Nephron (organoid): ENCODE measurements around the gene HS3ST3B1.

Experiments used
- H3K27ac Mint-ChIP-seq, 3 experiments: 2 replicates each; pipeline ENCODE4 v1.8.0; 2020; ENCODE audit warnings: mixed read lengths in 3 of 3, mild to moderate bottlenecking in 2 of 3, moderate library complexity in 1 of 3
- H3K27me3 Mint-ChIP-seq: 2 replicates; pipeline ENCODE4 v1.8.0; 2021; ENCODE audit warnings: low read depth, mild to moderate bottlenecking, moderate library complexity, mixed read lengths
- H3K36me3 Mint-ChIP-seq: 2 replicates; pipeline ENCODE4 v1.8.0; 2020; ENCODE audit warnings: low read depth, mixed read lengths
- H3K4me1 Mint-ChIP-seq: 2 replicates; pipeline ENCODE4 v1.8.0; 2020; ENCODE audit warnings: mixed read lengths
- H3K4me3 Mint-ChIP-seq, 3 experiments: 2 replicates each; pipeline ENCODE4 v1.8.0; 2020; ENCODE audit warnings: mild to moderate bottlenecking in 3 of 3, mixed read lengths in 3 of 3, moderate library complexity in 2 of 3
- H3K9me3 Mint-ChIP-seq: 2 replicates; pipeline ENCODE4 v1.8.0; 2020; ENCODE audit warnings: mixed read lengths
- CTCF ChIP-seq, 3 experiments: fragments of 200-600 bp; sonication (generic); IDR thresholded peaks; one replicate each; pipeline ENCODE4 v1.5.0; 2021; ENCODE audit warnings: antibody characterized with exemption in 3 of 3; ENCODE audit not compliant: unreplicated experiment in 3 of 3

The HS3ST3B1 gene

GRCh38 chr17:14311981-14312380 is 11.1 kb downstream of the HS3ST3B1 start:
- Mint-ChIP-seq H3K27me3 (peaks cover 58% of the 10 kb centered on the region), H3K36me3 (peaks cover 25% of the 10 kb centered on the region), H3K4me1 (peaks cover 29% of the 10 kb centered on the region), H3K9me3 (no peaks in the 10 kb centered on the region), H3K27ac (no peak overlapping the region), H3K4me3 (no peak overlapping the region)
- no peak for TF ChIP-seq CTCF (IDR thresholded peaks at IDR 0.05; ENCODE audit: unreplicated experiment in 3 of 3)

- TF ChIP-seq CTCF (IDR thresholded peaks at IDR 0.05; ENCODE audit: unreplicated experiment in 3 of 3) = no peak
- Mint-ChIP-seq H3K9me3 (no peaks in the 10 kb centered on the region), H3K4me3 (peak overlapping the region in 1 of 3 experiments; percentile 9), H3K27me3 (peaks cover 64% of the 10 kb centered on the region), H3K27ac (no peak overlapping the region), H3K4me1 (peaks cover 35% of the 10 kb centered on the region), H3K36me3 (peaks cover 25% of the 10 kb centered on the region)
These were observed 11.6 kb downstream of the HS3ST3B1 start for GRCh38 chr17:14312522-14312921.

GRCh38 chr17:14316126-14316832 is 15.4 kb downstream of the HS3ST3B1 start:
- H3K4me1 Mint-ChIP-seq = peaks cover 35% of the 10 kb centered on the region
- peak overlapping the region in 2 of 3 experiments; percentile 1 to 23 for H3K27ac Mint-ChIP-seq
- no peak overlapping the region for H3K4me3 Mint-ChIP-seq
- H3K9me3 Mint-ChIP-seq = no peaks in the 10 kb centered on the region
- H3K36me3 Mint-ChIP-seq = peaks cover 25% of the 10 kb centered on the region
- no peak for TF ChIP-seq CTCF (IDR thresholded peaks at IDR 0.05; ENCODE audit: unreplicated experiment in 3 of 3)
- peaks cover 64% of the 10 kb centered on the region for H3K27me3 Mint-ChIP-seq

- no peak overlapping the region for H3K4me3 Mint-ChIP-seq
- peak overlapping the region in 2 of 3 experiments; percentile 16 to 57 for H3K27ac Mint-ChIP-seq
- H3K27me3 Mint-ChIP-seq = peaks cover 53% of the 10 kb centered on the region
- H3K4me1 Mint-ChIP-seq = peaks cover 40% of the 10 kb centered on the region
- TF ChIP-seq CTCF (IDR thresholded peaks at IDR 0.05; ENCODE audit: unreplicated experiment in 3 of 3) = no peak
- H3K9me3 Mint-ChIP-seq = no peaks in the 10 kb centered on the region
- H3K36me3 Mint-ChIP-seq = peaks cover 20% of the 10 kb centered on the region
These were observed 16.5 kb downstream of the HS3ST3B1 start for GRCh38 chr17:14317383-14317782.

- TF ChIP-seq CTCF (IDR thresholded peaks at IDR 0.05; ENCODE audit: unreplicated experiment in 3 of 3) = no peak
- H3K9me3 Mint-ChIP-seq = no peaks in the 10 kb centered on the region
- peaks cover 40% of the 10 kb centered on the region for H3K4me1 Mint-ChIP-seq
- no peak overlapping the region for H3K27ac Mint-ChIP-seq
- peaks cover 47% of the 10 kb centered on the region for H3K27me3 Mint-ChIP-seq
- no peak overlapping the region for H3K4me3 Mint-ChIP-seq
- H3K36me3 Mint-ChIP-seq = peaks cover 14% of the 10 kb centered on the region
These were observed 17.4 kb downstream of the HS3ST3B1 start for GRCh38 chr17:14318109-14318917.
